ENCODE measurements around the gene MLLT10. TPM values are rescaled to one million over a fixed set of nuclear protein-coding genes. Genes with fewer than 3 reads are reported as not detected.

The MLLT10 gene
- total RNA-seq, 1 donor from 2014 or later, result 71.6 TPM

DNA sequence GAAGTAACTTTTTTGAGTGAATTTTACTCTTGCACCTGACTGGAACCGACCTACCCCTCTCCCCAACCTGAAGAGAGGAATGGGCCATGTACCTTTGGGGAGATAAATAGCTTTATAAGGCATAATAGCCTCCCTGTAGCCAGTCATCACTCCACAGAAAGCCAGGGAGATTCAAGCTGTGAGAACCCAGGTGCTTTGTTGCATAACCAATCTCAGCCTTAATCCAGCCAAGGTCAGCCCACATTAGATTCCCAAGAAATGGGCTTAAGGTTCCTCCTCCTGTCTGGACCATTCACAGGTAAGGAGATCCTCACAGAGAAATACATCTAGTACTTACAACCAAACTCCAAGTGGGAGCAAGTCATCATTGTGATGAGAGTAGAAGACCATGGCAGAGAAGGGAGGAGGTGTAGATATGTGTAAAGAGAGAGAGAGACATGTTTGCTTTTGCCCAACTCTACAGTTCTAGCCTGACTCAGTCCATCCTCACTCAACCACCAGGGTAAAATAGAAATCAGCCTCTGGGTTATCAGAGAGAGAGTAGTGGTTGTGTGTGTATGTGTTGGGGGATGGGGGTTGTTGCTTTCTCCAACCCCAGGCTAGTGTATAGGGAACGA, 32.2 kb upstream of the MLLT10 start:
- no peak for DNase-seq

DNA sequence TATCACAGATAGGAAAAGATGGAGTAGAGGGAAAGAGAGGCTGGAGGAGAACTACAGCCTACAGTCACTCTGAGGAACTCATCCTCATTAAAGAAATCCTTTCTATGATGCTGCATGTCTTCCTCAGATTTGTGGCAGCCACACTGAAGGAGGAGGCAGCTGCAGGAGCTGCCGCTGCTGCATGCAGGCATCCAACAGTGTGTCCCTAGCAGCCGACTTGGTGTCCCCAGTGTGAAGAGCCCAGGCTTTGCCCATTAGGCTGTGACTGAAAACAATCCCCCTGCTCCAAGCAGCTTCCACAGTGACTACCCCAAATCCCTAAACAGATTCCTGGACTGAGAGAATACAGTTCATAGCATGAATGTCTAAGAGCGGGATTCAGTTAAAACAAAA, 31.7 kb upstream of the MLLT10 start:
- no peak for DNase-seq

GRCh38 chr10:21503542-21503941, 30.5 kb upstream of the MLLT10 start:
- no peak for DNase-seq

DNA sequence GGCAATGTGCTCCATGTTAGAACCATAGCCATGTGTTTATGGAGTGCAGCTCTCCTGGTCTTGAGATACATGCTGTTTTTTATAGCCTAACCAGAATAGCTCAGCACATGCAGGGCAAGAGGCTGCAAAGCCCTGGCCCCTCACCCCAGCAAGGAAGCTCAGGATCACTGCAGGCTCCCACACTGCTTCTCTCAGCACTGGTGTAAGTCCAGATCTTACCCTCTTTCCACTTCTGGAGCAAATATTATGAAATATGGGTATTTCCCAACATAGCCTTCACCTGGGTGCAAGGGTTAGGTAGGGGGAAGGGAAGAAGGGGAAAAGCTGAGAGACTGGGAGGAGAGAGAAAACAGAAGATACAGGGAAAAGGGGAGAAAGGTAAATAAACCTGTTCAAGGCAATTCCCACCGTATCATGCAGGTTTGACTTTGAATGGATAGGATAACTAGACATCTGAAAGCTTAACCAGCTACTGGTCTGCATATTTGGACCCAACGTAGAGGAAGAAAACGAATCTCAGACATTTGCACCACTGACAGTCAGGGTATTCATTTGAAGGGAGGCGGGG, 28.2 kb upstream of the MLLT10 start:
- no peak for DNase-seq

DNA sequence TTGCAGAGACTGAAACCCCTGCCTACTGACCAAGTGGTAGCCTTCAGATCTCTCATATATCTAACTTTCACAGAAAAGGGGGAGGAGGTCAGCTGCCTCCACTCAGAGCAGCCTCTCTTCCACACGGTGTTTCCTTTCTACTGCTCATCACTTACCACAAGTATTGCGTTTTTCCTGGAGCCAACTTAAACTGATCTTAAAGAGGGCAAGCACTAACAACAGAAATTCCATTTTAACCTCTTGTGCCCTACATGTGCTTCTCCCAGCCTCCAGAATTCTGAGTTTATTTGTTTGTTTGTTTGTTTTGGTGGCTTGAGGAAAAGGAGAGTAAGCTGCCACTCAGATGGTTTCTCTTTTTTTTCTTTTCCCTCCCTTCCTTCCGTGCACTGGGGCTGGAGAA, 27.7 kb upstream of the MLLT10 start:
- no peak for DNase-seq

- DNase-seq, result no peak
These were observed 26.9 kb upstream of the MLLT10 start for GRCh38 chr10:21507150-21507549.

DNA sequence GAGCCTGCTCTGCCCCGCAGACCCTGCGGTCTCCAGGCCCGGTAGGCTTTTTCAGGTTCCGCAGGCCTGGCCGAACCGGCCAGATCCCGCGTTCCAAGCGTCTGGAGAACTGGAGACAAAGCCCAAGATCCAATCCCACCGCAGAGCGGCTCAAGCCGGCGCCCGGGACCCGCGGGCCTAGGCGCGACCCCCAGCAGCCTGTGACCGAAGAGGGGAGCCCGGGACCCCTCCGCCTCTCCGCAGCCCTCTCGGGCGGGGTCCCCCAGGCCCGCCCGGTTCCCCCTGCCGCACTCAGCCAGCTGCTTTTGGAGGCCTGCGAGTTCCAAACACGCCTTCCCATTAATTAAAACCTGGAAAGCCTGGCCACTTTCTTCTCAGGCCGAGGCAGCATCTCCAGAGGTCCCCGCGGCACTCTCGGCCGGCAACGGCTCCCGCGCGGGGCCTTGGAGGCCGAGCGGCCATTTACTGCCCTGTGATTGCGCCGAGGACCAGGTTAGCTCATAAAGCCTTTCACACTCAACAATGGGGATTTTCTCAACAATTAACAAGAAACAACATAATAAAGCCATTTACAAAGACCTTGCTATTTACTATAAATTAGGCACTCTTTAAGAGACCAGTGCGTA, 25.2 kb upstream of the MLLT10 start:
- DNase-seq, result no peak

- no peak for DNase-seq
These were observed 24.4 kb upstream of the MLLT10 start for GRCh38 chr10:21509341-21510240.

- no peak for DNase-seq
These were observed 23.6 kb upstream of the MLLT10 start for GRCh38 chr10:21510241-21511094.

- DNase-seq, result no peak
These were observed 22.9 kb upstream of the MLLT10 start for GRCh38 chr10:21511095-21511570.

DNA sequence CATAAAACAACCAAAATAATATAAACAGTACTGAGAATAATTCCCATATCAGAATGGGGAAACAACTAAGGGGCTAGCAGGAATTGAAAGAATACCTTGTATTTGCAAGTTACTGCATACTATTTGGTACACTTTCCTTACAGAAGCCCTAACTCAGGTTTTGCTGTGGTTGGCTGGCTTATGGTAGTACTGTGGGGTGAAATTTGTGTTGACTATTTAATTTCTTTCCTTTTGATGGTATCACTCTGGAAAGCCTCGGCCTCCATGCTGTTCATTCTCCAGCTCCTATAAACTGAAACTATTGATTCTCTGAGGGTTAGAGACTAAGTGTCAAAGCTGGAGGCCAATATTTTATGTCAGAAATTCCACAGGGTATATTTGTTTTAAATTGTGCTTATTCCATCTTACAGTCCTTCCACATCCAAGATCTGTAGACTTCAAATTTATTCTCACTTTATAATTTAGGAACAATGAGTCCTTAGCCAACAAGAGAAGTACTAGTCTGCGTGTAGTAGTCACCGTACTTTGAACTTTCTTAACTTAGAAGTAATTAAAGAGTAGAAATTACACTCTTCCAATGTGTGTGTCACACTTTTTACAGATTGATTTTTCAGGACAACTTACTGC, 22.0 kb upstream of the MLLT10 start:
- DNase-seq, result no peak

DNA sequence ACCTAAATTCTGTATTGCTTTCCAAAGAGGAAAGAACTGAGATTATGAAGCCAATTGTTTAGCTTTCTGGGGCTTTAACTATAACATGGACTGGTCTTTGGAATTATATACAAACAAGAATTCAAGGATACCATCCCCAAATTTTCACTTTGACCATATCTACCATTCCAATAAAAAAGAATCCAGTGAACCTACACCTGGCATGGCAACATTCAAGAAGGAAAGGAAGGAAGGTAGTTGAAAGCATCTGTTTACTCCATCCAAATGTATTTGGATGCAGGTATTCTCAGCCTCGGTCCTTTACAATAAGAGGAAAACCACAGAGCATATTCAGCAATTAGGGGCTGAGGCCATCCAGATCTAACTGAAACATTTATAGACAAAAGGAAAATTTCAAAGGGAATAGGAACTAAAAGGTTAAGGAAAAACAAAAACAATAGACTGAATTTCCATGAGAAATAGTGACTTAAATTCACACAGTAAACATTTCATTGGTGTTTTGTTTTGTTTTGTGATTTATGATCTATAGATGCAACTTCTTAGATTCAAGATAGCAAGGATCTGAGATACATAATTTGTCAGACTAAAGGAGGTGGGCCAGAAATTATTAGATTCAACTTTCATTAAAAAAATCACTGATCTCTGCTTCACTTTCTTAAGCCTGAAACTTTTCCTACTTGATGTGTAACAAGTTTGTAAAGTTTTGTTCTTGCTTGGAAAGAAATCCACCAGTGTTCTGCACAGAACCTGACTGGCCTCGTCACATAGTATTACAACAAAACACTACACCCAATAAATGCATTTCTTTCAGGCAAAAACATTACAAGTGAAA, 21.2 kb upstream of the MLLT10 start:
- DNase-seq, result no peak

DNA sequence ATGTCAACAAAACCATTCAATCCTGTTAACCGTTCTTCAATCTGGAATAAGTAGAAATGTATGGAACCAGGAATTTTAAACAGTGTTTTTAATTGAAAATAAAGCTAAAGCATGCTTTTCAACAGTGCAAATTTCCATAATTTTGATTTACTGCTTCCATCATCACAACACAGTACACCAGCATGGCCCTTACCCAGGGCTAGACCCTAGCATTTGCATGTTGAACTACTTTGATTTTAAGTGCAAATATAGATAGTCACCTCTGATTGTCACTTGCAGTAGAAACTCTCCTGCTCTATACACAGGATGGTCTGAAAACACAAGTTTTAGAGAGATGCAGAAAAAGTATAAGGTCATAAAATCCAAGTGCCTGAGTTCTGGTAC, 20.6 kb upstream of the MLLT10 start:
- DNase-seq, result no peak

DNA sequence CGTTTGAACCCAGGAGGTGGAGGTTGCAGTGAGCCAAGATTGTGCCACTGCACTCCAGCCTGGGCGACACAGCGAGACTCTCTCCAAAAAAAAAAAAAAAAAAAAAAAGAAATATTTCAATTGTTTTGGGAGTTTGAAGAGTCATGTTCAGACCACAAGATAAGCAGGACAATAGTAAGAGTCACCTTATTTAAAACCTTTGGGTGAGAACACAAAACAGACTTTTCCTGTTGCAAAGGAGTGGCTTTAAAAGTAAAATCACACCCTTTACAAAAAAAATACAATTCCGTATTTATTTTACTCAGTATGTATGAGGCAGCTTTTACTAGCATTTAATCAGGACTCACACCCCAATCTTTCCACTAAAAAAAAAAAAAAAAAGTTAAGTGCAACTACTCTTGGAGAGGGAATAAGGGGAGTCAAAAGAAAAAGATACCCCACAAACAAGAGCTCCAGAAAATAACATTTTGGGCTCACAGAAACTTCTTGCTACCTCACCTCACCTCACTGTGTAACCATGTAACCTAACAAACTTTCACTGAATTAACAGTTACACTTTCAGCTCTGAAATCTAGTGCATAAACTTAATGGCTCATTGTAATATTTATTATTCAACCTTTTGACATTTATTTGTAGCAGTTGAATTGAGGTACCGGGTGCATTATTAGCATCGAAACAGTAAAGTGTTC, 19.8 kb upstream of the MLLT10 start:
- DNase-seq, result no peak

- no peak for DNase-seq
These were observed 19.1 kb upstream of the MLLT10 start for GRCh38 chr10:21514818-21515351.

- DNase-seq, result no peak
These were observed 18.4 kb upstream of the MLLT10 start for GRCh38 chr10:21515361-21516241.

DNA sequence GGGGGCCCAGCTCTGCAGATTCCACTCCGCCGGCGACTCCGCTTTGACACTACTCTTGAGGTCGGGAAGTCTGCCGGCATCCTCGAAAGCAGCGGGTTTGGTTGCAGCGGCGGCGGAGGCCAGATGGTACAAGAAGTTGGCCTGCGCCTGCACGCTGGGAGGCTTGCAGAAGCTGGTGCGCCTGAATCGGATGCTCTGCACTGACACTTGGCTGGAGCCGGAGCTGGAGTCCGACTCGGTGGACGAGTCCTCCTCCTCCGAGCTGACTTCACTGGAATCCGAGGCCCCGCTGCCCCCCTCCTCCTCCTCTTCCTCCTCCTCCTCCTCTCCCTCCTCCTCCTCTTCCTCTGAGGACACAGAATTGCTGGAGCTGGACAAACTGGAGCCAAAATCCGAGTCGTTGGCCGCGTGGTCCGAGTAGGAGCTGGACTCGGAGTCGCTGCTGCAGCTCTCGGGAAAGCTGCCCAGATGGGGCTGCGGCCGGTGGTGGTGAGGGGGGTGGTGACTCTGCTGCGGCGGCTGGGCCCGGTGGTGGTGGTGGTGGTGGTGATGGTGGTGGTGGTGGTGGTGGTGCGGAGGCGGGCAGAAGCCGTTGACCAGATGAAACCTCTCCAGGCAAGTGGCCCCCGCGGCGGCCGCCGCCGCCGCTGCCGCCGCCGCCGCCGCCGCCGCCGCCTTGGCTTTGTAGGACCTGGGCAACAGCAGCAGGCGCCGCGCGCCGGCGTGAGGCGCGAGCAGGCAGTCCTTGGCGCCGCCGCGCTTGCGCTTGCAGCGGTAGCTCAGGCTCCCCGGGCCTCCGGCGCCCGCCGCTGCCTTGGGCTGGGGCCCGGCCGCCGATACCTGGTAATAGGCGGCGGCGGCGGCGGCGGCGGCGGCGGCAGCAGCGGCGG, 17.5 kb upstream of the MLLT10 start:
- DNase-seq, result no peak
